HG02588 (cell line): ENCODE data around the gene SH3RF3.
A peak's percentile ranks its signal among the peaks of the same experiment; 100 is the strongest.

ENCODE experiments used
- ATAC-seq: cut with Tn5 transposase; IDR thresholded peaks from one replicate; pipeline ENCODE4 v1.9.1; 2021; ENCODE audit warnings: mild to moderate bottlenecking, moderate library complexity; ENCODE audit not compliant: unreplicated experiment

SH3RF3 gene

GRCh38 chr2:109138449-109138848 is 9.4 kb downstream of the SH3RF3 start:
- ATAC-seq = no peak

GRCh38 chr2:109139002-109139401 is 10.0 kb downstream of the SH3RF3 start:
- no peak for ATAC-seq

- ATAC-seq = no peak
These were observed 10.9 kb downstream of the SH3RF3 start for GRCh38 chr2:109139865-109140396.

- ATAC-seq = no peak
These were observed 12.1 kb downstream of the SH3RF3 start for GRCh38 chr2:109141006-109141600.

- no peak for ATAC-seq
These were observed 12.8 kb downstream of the SH3RF3 start for GRCh38 chr2:109141727-109142283.

- no peak for ATAC-seq
These were observed 13.6 kb downstream of the SH3RF3 start for GRCh38 chr2:109142416-109143210.

- ATAC-seq = peak; percentile 77
These were observed 14.5 kb downstream of the SH3RF3 start for GRCh38 chr2:109143214-109144187.

- ATAC-seq = no peak
These were observed 15.3 kb downstream of the SH3RF3 start for GRCh38 chr2:109144271-109144670.

- no peak for ATAC-seq
These were observed 15.7 kb downstream of the SH3RF3 start for GRCh38 chr2:109144721-109145120.

GRCh38 chr2:109145286-109145685 is 16.3 kb downstream of the SH3RF3 start:
- ATAC-seq = no peak

GRCh38 chr2:109147405-109147804 is 18.4 kb downstream of the SH3RF3 start:
- no peak for ATAC-seq

GRCh38 chr2:109148117-109148746 is 19.2 kb downstream of the SH3RF3 start:
- no peak for ATAC-seq

- ATAC-seq = no peak
These were observed 20.1 kb downstream of the SH3RF3 start for GRCh38 chr2:109148991-109149645.

GRCh38 chr2:109150559-109150958 is 21.6 kb downstream of the SH3RF3 start:
- ATAC-seq = no peak

- no peak for ATAC-seq
These were observed 22.5 kb downstream of the SH3RF3 start for GRCh38 chr2:109151519-109151918.

GRCh38 chr2:109153005-109153784 is 24.2 kb downstream of the SH3RF3 start:
- no peak for ATAC-seq

GRCh38 chr2:109153807-109154206 is 24.8 kb downstream of the SH3RF3 start:
- no peak for ATAC-seq

- ATAC-seq = no peak
These were observed 25.2 kb downstream of the SH3RF3 start for GRCh38 chr2:109154226-109154625.
